SJSA1 (cell line): Measurements from ENCODE around the gene ADAMTS6. TPM values are rescaled to one million over a fixed set of nuclear protein-coding genes. Genes with fewer than 3 reads are reported as not detected.
"Not testable (repeated sequence)": the region's sequence is repeated elsewhere in the genome, so short reads cannot be mapped to it uniquely, and the experiment has no call there.

Source experiments
- DNase-seq, 2 experiments: peaks; one replicate each; pipeline ENCODE4 v3.0.0-alpha.2; 2015 to 2020; ENCODE audit warnings: low spot score in 2 of 2, low read depth in 1 of 2
- H3K27ac ChIP-seq: fragments of 250-450 bp; sonication (Bioruptor Pico); 2 replicates; pipeline ENCODE4 v1.5.1; 2020; ENCODE audit warnings: mild to moderate bottlenecking, moderate library complexity
- H3K27me3 ChIP-seq: fragments of 250-450 bp; sonication (Bioruptor Pico); replicated peaks from 2 replicates; pipeline ENCODE4 v1.5.1; 2020; ENCODE audit warnings: mild to moderate bottlenecking, moderate library complexity
- H3K36me3 ChIP-seq: fragments of 250-450 bp; sonication (Bioruptor Pico); 2 replicates; pipeline ENCODE4 v1.5.1; 2020; ENCODE audit warnings: mild to moderate bottlenecking
- H3K4me1 ChIP-seq: fragments of 250-450 bp; sonication (Bioruptor Pico); replicated peaks from 2 replicates; pipeline ENCODE4 v1.6.1; 2021; ENCODE audit warnings: mild to moderate bottlenecking
- H3K4me3 ChIP-seq: fragments of 250-450 bp; sonication (Bioruptor Pico); 2 replicates; pipeline ENCODE4 v1.5.1; 2020; ENCODE audit warnings: mild to moderate bottlenecking
- H3K9me3 ChIP-seq: fragments of 250-450 bp; sonication (Bioruptor Pico); replicated peaks from 2 replicates; pipeline ENCODE4 v1.5.1; 2020; ENCODE audit warnings: mild to moderate bottlenecking
- total RNA-seq: library from RNA; depleted of rRNA; stranded (reverse); fragments of >200 nt; shearing (Covaris generic); gene quantifications from 2 replicates; pipeline ENCODE4 v1.2.3, GENCODE V29; 2014

ADAMTS6 gene
- total RNA-seq, 1 experiment from 2014 or later: 4.1 TPM

GRCh38 chr5:65185468-65185867 lies 296.3 kb downstream of the ADAMTS6 start:
- Histone ChIP-seq H3K4me1 (peaks cover 8% of the 10 kb centered on the region), H3K27me3 (no peaks in the 10 kb centered on the region), H3K27ac (no peak overlapping the region), H3K4me3 (no peak overlapping the region), H3K36me3 (no peaks in the 10 kb centered on the region), H3K9me3 (no peaks in the 10 kb centered on the region)
- no peak for DNase-seq

- H3K4me3 ChIP-seq: no peak overlapping the region
- no peak for DNase-seq
- H3K9me3 ChIP-seq: no peaks in the 10 kb centered on the region
- H3K27me3 ChIP-seq: no peaks in the 10 kb centered on the region
- H3K27ac ChIP-seq: no peak overlapping the region
- peaks cover 2% of the 10 kb centered on the region; the same call in 1 of the 2 replicates for H3K4me1 ChIP-seq
- no peaks in the 10 kb centered on the region for H3K36me3 ChIP-seq
Measured at GRCh38 chr5:65184780-65185179, 296.9 kb downstream of the ADAMTS6 start.

- not testable (repeated sequence) for H3K27me3 ChIP-seq, H3K4me3 ChIP-seq, H3K36me3 ChIP-seq, H3K4me1 ChIP-seq, H3K9me3 ChIP-seq, H3K27ac ChIP-seq, DNase-seq
Measured at GRCh38 chr5:65174231-65174630, 307.5 kb downstream of the ADAMTS6 start.

- Histone ChIP-seq H3K4me1 (no peaks in the 10 kb centered on the region), H3K9me3 (no peaks in the 10 kb centered on the region), H3K27ac (no peak overlapping the region), H3K4me3 (no peak overlapping the region), H3K27me3 (no peaks in the 10 kb centered on the region), H3K36me3 (no peaks in the 10 kb centered on the region)
- no peak for DNase-seq
Measured at GRCh38 chr5:65173130-65173525, 308.6 kb downstream of the ADAMTS6 start.

GRCh38 chr5:65172486-65173129 lies 309.1 kb downstream of the ADAMTS6 start:
- H3K4me1 ChIP-seq: no peaks in the 10 kb centered on the region
- no peak overlapping the region for H3K4me3 ChIP-seq
- H3K27ac ChIP-seq: no peak overlapping the region
- no peak for DNase-seq
- no peaks in the 10 kb centered on the region for H3K27me3 ChIP-seq
- no peaks in the 10 kb centered on the region for H3K36me3 ChIP-seq
- no peaks in the 10 kb centered on the region for H3K9me3 ChIP-seq

- H3K9me3 ChIP-seq: no peaks in the 10 kb centered on the region
- no peaks in the 10 kb centered on the region for H3K36me3 ChIP-seq
- H3K4me1 ChIP-seq: no peaks in the 10 kb centered on the region
- no peak overlapping the region for H3K4me3 ChIP-seq
- no peak overlapping the region for H3K27ac ChIP-seq
- no peak for DNase-seq
- H3K27me3 ChIP-seq: no peaks in the 10 kb centered on the region
Measured at GRCh38 chr5:65171645-65172044, 310.1 kb downstream of the ADAMTS6 start.

- H3K27me3 ChIP-seq: no peaks in the 10 kb centered on the region
- H3K9me3 ChIP-seq: no peaks in the 10 kb centered on the region
- no peak overlapping the region for H3K27ac ChIP-seq
- H3K4me1 ChIP-seq: 0 out of 2 replicates have a peak, but pooled peaks cover 4% of the 10 kb centered on the region
- no peaks in the 10 kb centered on the region for H3K36me3 ChIP-seq
- DNase-seq: peak; percentile 42 to 52
- no peak overlapping the region for H3K4me3 ChIP-seq
Measured at GRCh38 chr5:65163698-65164097, 318.0 kb downstream of the ADAMTS6 start.

GRCh38 chr5:65161655-65162054 lies 320.1 kb downstream of the ADAMTS6 start:
- Histone ChIP-seq H3K27me3 (no peaks in the 10 kb centered on the region), H3K27ac (no peak overlapping the region), H3K9me3 (no peaks in the 10 kb centered on the region), H3K4me3 (no peak overlapping the region), H3K36me3 (no peaks in the 10 kb centered on the region), H3K4me1 (0 out of 2 replicates have a peak, but pooled peaks cover 4% of the 10 kb centered on the region)
- no peak for DNase-seq

GRCh38 chr5:65157906-65158603 lies 323.7 kb downstream of the ADAMTS6 start:
- Histone ChIP-seq H3K27me3 (no peaks in the 10 kb centered on the region), H3K9me3 (no peaks in the 10 kb centered on the region), H3K36me3 (no peaks in the 10 kb centered on the region), H3K27ac (no peak overlapping the region), H3K4me1 (no peaks in the 10 kb centered on the region), H3K4me3 (no peak overlapping the region)
- DNase-seq: no peak

- H3K4me3 ChIP-seq: no peak overlapping the region
- no peaks in the 10 kb centered on the region for H3K27me3 ChIP-seq
- H3K36me3 ChIP-seq: no peaks in the 10 kb centered on the region
- no peaks in the 10 kb centered on the region for H3K9me3 ChIP-seq
- no peak overlapping the region for H3K27ac ChIP-seq
- no peaks in the 10 kb centered on the region for H3K4me1 ChIP-seq
- no peak for DNase-seq
Measured at GRCh38 chr5:65156933-65157332, 324.8 kb downstream of the ADAMTS6 start.

- no peak overlapping the region for H3K27ac ChIP-seq
Measured at GRCh38 chr5:65152131-65152530, 329.6 kb downstream of the ADAMTS6 start.

GRCh38 chr5:65151614-65152013 lies 330.1 kb downstream of the ADAMTS6 start:
- no peaks in the 10 kb centered on the region for H3K36me3 ChIP-seq
- no peaks in the 10 kb centered on the region for H3K9me3 ChIP-seq
- no peak overlapping the region for H3K27ac ChIP-seq
- no peaks in the 10 kb centered on the region for H3K27me3 ChIP-seq
- peaks cover 5% of the 10 kb centered on the region; the same call in 1 of the 2 replicates for H3K4me1 ChIP-seq
- H3K4me3 ChIP-seq: no peak overlapping the region
- no peak for DNase-seq

More at GRCh38 chr5:65152131-65152530, 329.6 kb downstream of the ADAMTS6 start:
- H3K9me3 ChIP-seq: no peaks in the 10 kb centered on the region
- H3K4me1 ChIP-seq: peaks cover 5% of the 10 kb centered on the region; the same call in 1 of the 2 replicates
- no peak overlapping the region for H3K4me3 ChIP-seq
- no peaks in the 10 kb centered on the region for H3K36me3 ChIP-seq
- no peaks in the 10 kb centered on the region for H3K27me3 ChIP-seq
- no peak for DNase-seq

GRCh38 chr5:65150599-65151304 lies 331.0 kb downstream of the ADAMTS6 start:
- no peaks in the 10 kb centered on the region for H3K27me3 ChIP-seq
- no peak overlapping the region for H3K27ac ChIP-seq
- no peaks in the 10 kb centered on the region for H3K36me3 ChIP-seq
- H3K4me3 ChIP-seq: no peak overlapping the region
- H3K9me3 ChIP-seq: no peaks in the 10 kb centered on the region
- peak in 1 of 2 experiments; percentile 44 for DNase-seq
- peaks cover 5% of the 10 kb centered on the region; the same call in 1 of the 2 replicates for H3K4me1 ChIP-seq

GRCh38 chr5:65149827-65150226 lies 331.9 kb downstream of the ADAMTS6 start:
- no peaks in the 10 kb centered on the region for H3K27me3 ChIP-seq
- H3K4me1 ChIP-seq: peaks cover 5% of the 10 kb centered on the region; the same call in 1 of the 2 replicates
- DNase-seq: no peak
- no peaks in the 10 kb centered on the region for H3K9me3 ChIP-seq
- H3K4me3 ChIP-seq: no peak overlapping the region
- no peaks in the 10 kb centered on the region for H3K36me3 ChIP-seq
- H3K27ac ChIP-seq: no peak overlapping the region
